ENCODE data around the gene ACTR1B. TPM values are rescaled to one million over a fixed set of nuclear protein-coding genes. Genes with fewer than 3 reads are reported as not detected.

The ACTR1B gene
- total RNA-seq, 2 experiments from 2014 or later: 143 to 150 TPM

- H3K36me3 Mint-ChIP-seq (ENCODE audit: low read depth): peaks cover 2% of the 10 kb centered on the region
- no peak overlapping the region for H3K4me3 Mint-ChIP-seq
- ATAC-seq (no peak), DNase-seq (no peak)
- peaks cover 2% of the 10 kb centered on the region for H3K9me3 Mint-ChIP-seq
- H3K27me3 Mint-ChIP-seq: no peaks in the 10 kb centered on the region
- CTCF ChIA-PET: interaction anchor here (0.9 to 11.8 kb wide), 9 partner anchors 10 to 677 kb away, joined by 3 to 154 read pairs (median 10); partner anchors contain the start of genes ACTR1B and ANKRD36B
- TF ChIP-seq CTCF (IDR thresholded peaks at IDR 0.05): no peak
- intact Hi-C loops (cut with micrococcal nuclease): no loop called here
- no peak overlapping the region for H3K27ac Mint-ChIP-seq
- POLR2A ChIA-PET: interaction anchor here (1.2 to 1.7 kb wide), 4 partner anchors 9 to 43 kb away, joined by 3 to 6 read pairs (median 4); no protein-coding TSS in a partner anchor
- H3K4me1 Mint-ChIP-seq (ENCODE audit: low read depth): peaks cover 30% of the 10 kb centered on the region
These were observed 44.2 kb upstream of the ACTR1B start for GRCh38 chr2:97708048-97708380.

GRCh38 chr2:97707362-97708047, 43.7 kb upstream of the ACTR1B start:
- ChIA-PET CTCF (interaction anchor here (0.7 to 11.8 kb wide), 9 partner anchors 10 to 678 kb away, joined by 3 to 154 read pairs (median 9); partner anchors contain the start of genes ACTR1B and ANKRD36B), POLR2A (interaction anchor here (1.2 to 1.7 kb wide), 2 partner anchors 10 to 33 kb away, joined by 3 to 4 read pairs; no protein-coding TSS in a partner anchor)
- intact Hi-C loops (cut with micrococcal nuclease): no loop called here
- no peak overlapping the region for H3K4me3 Mint-ChIP-seq
- H3K27me3 Mint-ChIP-seq: no peaks in the 10 kb centered on the region
- no peak for ATAC-seq
- peaks cover 26% of the 10 kb centered on the region for H3K4me1 Mint-ChIP-seq (ENCODE audit: low read depth)
- no peak for DNase-seq
- no peak overlapping the region for H3K27ac Mint-ChIP-seq
- H3K36me3 Mint-ChIP-seq (ENCODE audit: low read depth): peaks cover 2% of the 10 kb centered on the region
- no peak for TF ChIP-seq CTCF (IDR thresholded peaks at IDR 0.05)
- peaks cover 2% of the 10 kb centered on the region for H3K9me3 Mint-ChIP-seq

- Mint-ChIP-seq H3K9me3 (peaks cover 2% of the 10 kb centered on the region), H3K4me1 (ENCODE audit: low read depth) (peaks cover 19% of the 10 kb centered on the region), H3K27me3 (no peaks in the 10 kb centered on the region), H3K4me3 (no peak overlapping the region), H3K27ac (no peak overlapping the region), H3K36me3 (ENCODE audit: low read depth) (peaks cover 2% of the 10 kb centered on the region)
- no peak for TF ChIP-seq CTCF (IDR thresholded peaks at IDR 0.05)
- DNase-seq (no peak), ATAC-seq (no peak)
- intact Hi-C loops (cut with micrococcal nuclease): no loop called here
- CTCF ChIA-PET: interaction anchor here (0.7 to 11.4 kb wide), 2 partner anchors 9 to 41 kb away, joined by 3 to 154 read pairs; no protein-coding TSS in a partner anchor
- POLR2A ChIA-PET: no interaction called here
These were observed 43.0 kb upstream of the ACTR1B start for GRCh38 chr2:97706708-97707345.

GRCh38 chr2:97706112-97706511, 42.3 kb upstream of the ACTR1B start:
- H3K4me1 Mint-ChIP-seq (ENCODE audit: low read depth): peaks cover 12% of the 10 kb centered on the region
- no peak for ATAC-seq
- H3K27ac Mint-ChIP-seq: no peak overlapping the region
- no peak for DNase-seq
- no peaks in the 10 kb centered on the region for H3K27me3 Mint-ChIP-seq
- ChIA-PET CTCF (interaction anchor here (11.4 kb wide), 1 partner anchor 8 kb away, joined by 154 read pairs; no protein-coding TSS in a partner anchor), POLR2A (no interaction called here)
- no peak for TF ChIP-seq CTCF (IDR thresholded peaks at IDR 0.05)
- intact Hi-C loops (cut with micrococcal nuclease): no loop called here
- no peak overlapping the region for H3K4me3 Mint-ChIP-seq
- peaks cover 2% of the 10 kb centered on the region for H3K9me3 Mint-ChIP-seq
- peaks cover 2% of the 10 kb centered on the region for H3K36me3 Mint-ChIP-seq (ENCODE audit: low read depth)

GRCh38 chr2:97704989-97705388, 41.1 kb upstream of the ACTR1B start:
- intact Hi-C loops (cut with micrococcal nuclease): no loop called here
- DNase-seq (no peak), ATAC-seq (no peak)
- no peak overlapping the region for H3K27ac Mint-ChIP-seq
- CTCF ChIA-PET: interaction anchor here (0.8 kb wide), 2 partner anchors 36 to 43 kb away, joined by 3 to 4 read pairs; no protein-coding TSS in a partner anchor
- H3K4me1 Mint-ChIP-seq (ENCODE audit: low read depth): peaks cover 7% of the 10 kb centered on the region
- H3K36me3 Mint-ChIP-seq (ENCODE audit: low read depth): peaks cover under 1% of the 10 kb centered on the region
- no peak overlapping the region for H3K4me3 Mint-ChIP-seq
- TF ChIP-seq CTCF (IDR thresholded peaks at IDR 0.05): no peak
- H3K27me3 Mint-ChIP-seq: no peaks in the 10 kb centered on the region
- POLR2A ChIA-PET: no interaction called here
- H3K9me3 Mint-ChIP-seq: peaks cover under 1% of the 10 kb centered on the region
